Esophagus muscularis mucosa (tissue), 4 donors: ENCODE data around the gene SLC25A11. TPM values are rescaled to one million over a fixed set of nuclear protein-coding genes. Genes with fewer than 3 reads are reported as not detected.

Experiments used
- DNase-seq: peaks from one replicate; pipeline ENCODE4 v3.0.0-alpha.2; 2017; ENCODE audit errors: extremely low spot score
- H3K27ac ChIP-seq, 4 donors: fragments of 200-600 bp; sonication (generic); replicated peaks in 1 of 4; 1 replicate in 3 of 4; 2 replicates in 1 of 4; pipeline ENCODE4 v1.5.1; 2016 to 2019; ENCODE audit warnings: mild to moderate bottlenecking in 1 of 4
- H3K27me3 ChIP-seq, 4 donors: fragments of 200-600 bp; sonication (generic); one replicate each; pipeline versions ENCODE4 v1.5.1 to v1.6.0; 2016 to 2019
- H3K36me3 ChIP-seq, 4 donors: fragments of 200-600 bp; sonication (generic); one replicate each; pipeline ENCODE4 v1.5.1; 2016 to 2019
- H3K4me1 ChIP-seq, 4 donors: fragments of 200-600 bp; sonication (generic); one replicate each; pipeline ENCODE4 v1.5.1; 2016 to 2019
- H3K4me3 ChIP-seq, 4 donors: fragments of 200-600 bp; sonication (generic); 1 replicate in 2 of 4; 2 replicates in 2 of 4; pipeline ENCODE4 v1.5.1; 2016 to 2019; ENCODE audit warnings: mild to moderate bottlenecking in 4 of 4, moderate library complexity in 1 of 4
- H3K9me3 ChIP-seq, 4 donors: fragments of 200-600 bp; sonication (generic); 1 replicate in 3 of 4; 2 replicates in 1 of 4; pipeline ENCODE4 v1.5.1; 2016 to 2019
- EP300 ChIP-seq: sonication (generic); formaldehyde crosslinking; IDR thresholded peaks from one replicate; pipeline ENCODE4 v1.6.1; 2017; ENCODE audit warnings: antibody characterized with exemption
- POLR2A ChIP-seq: fragments of 450-650 bp; IDR thresholded peaks from one replicate; pipeline ENCODE4 v1.6.1; 2017; ENCODE audit warnings: antibody characterized with exemption, moderate library complexity, mild to moderate bottlenecking, low read depth
- POLR2AphosphoS5 ChIP-seq, 2 donors: sonication (generic); formaldehyde crosslinking; IDR thresholded peaks; one replicate each; pipeline ENCODE4 v1.6.1; 2017; ENCODE audit warnings: antibody characterized with exemption in 2 of 2
- WGBS: methylation state at CpG from one replicate; pipeline ENCODE4 v1.1.5; 2018; 5-methylcytosine and 5-hydroxymethylcytosine counted together
- intact Hi-C: fragments of 100-400 bp; cut with DNase I; formaldehyde crosslinking; loops from one replicate; pipeline ENCODE4 v1.15.1; 2023
- total RNA-seq, 4 donors: library from RNA; depleted of rRNA; stranded (reverse); fragments of >200 nt; gene quantifications; one replicate each; pipeline versions ENCODE4 v1.1.0 to v1.2.1, GENCODE V29; 2016
- TF ChIP-seq, protein P1 (sequence below), 3 experiments: fragments of 200-600 bp in 2 of 3; fragments of 450-650 bp in 1 of 3; sonication (generic) in 2 of 3; IDR thresholded peaks; one replicate each; pipeline ENCODE4 v1.5.1; 2017 to 2019; ENCODE audit warnings: antibody characterized with exemption in 3 of 3, mild to moderate bottlenecking in 2 of 3, moderate library complexity in 1 of 3

Gene SLC25A11
- total RNA-seq, 4 donors from 2014 or later: 38.8 to 73.4 (median 55.5) TPM

DNA sequence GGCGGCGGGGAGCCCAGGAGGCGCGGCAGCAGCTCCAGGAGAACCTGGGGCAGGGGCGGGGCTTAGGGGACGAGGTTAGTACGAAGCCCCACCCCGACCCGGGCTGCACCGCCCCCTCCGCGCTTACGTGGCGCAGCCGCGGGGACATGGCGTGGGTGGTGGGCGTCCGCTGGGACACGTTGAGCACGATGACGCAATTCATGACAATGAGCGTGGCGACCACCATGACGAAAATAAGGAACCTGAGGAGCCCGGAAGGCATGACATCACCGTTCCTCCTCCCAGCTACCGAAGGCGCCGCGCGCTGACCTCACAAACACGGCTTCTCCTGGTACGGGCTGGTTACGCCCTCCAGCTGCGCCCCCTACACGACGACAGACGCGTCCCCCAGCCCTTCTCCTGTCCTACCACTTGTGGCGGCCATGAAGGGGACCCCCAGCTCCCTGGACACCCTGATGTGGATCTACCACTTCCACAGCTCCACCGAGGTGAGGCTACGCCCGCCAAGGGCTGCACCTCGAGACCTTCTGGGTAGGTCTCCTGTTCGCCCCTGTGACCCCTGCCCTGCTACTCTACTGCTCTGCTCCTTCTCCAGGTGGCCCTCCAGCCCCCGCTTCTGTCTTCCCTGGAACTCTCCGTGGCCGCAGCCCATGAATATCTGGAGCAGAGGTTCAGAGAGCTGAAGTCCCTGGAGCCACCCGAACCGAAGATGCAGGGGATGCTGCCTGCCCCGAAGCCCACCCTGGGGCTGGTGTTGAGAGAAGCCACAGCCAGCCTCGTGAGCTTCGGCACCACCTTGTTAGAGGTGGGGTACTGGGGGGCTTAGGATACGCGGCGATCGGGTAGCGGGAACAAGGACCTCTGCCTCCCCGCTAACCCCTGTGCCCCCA is 40.3 kb downstream of the SLC25A11 start, which contains the start of gene C17orf107:
TSS of gene C17orf107 (plus strand) at position 196 of the 890 bp plus-strand sequence. CDS start at position 423, 227 bp downstream.
- Histone ChIP-seq H3K36me3 (peaks cover 23 to 31% (median 28%) of the 10 kb centered on the region in 4 donors), H3K4me1 (peaks cover 10 to 47% (median 33%) of the 10 kb centered on the region in 4 donors), H3K4me3 (peak within 1 kb of the TSS; percentile 46 to 56 (median 54)), H3K9me3 (no peaks in the 10 kb centered on the region), H3K27ac (peak within 1 kb of the TSS in 1 of 4 donors; percentile 26), H3K27me3 (peaks cover 0 to 45% (median 26%) of the 10 kb centered on the region in 4 donors)
- intact Hi-C loops: no loop called here
- 25% methylated on average over 4 of the region's 60 CpGs for whole genome bisulfite sequencing
- TF ChIP-seq POLR2AphosphoS5 (IDR thresholded peaks at IDR 0.05): peak; percentile 30 to 52
- TF ChIP-seq EP300: no peak
- DNase-seq: peak; percentile 95

DNA sequence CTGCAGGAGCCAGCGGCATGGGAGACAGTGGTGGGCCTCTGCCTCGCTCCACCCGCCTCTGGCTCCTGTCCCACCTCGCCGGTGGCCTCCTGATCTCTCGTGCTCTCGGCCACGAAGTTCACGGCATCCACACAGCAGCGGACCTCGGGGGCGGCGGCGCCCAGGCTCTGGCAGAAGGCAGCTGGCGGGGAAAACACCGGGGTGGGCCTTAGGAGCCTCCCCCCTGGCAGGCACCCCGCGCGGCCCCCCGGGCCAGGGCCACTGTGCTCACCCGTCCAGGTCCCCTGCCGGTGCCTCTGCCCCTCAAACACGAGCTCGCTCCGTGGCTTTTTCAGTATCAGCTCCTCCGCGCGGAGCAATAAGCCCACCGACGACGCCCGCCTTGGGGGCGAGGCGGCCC is 40.9 kb downstream of the SLC25A11 start:
- peak overlapping the region in 1 of 4 donors; percentile 26 for H3K27ac ChIP-seq
- intact Hi-C loops: no loop called here
- DNase-seq: no peak
- H3K36me3 ChIP-seq: peaks cover 30 to 38% (median 35%) of the 10 kb centered on the region in 4 donors
- 38% methylated on average over 15 of the region's 34 CpGs for WGBS
- peaks cover 10 to 47% (median 33%) of the 10 kb centered on the region in 4 donors for H3K4me1 ChIP-seq
- H3K4me3 ChIP-seq: peak overlapping the region; percentile 46 to 56 (median 54)
- no peaks in the 10 kb centered on the region for H3K9me3 ChIP-seq
- H3K27me3 ChIP-seq: peaks cover 0 to 39% (median 23%) of the 10 kb centered on the region in 4 donors
- TF ChIP-seq, protein P1, sequence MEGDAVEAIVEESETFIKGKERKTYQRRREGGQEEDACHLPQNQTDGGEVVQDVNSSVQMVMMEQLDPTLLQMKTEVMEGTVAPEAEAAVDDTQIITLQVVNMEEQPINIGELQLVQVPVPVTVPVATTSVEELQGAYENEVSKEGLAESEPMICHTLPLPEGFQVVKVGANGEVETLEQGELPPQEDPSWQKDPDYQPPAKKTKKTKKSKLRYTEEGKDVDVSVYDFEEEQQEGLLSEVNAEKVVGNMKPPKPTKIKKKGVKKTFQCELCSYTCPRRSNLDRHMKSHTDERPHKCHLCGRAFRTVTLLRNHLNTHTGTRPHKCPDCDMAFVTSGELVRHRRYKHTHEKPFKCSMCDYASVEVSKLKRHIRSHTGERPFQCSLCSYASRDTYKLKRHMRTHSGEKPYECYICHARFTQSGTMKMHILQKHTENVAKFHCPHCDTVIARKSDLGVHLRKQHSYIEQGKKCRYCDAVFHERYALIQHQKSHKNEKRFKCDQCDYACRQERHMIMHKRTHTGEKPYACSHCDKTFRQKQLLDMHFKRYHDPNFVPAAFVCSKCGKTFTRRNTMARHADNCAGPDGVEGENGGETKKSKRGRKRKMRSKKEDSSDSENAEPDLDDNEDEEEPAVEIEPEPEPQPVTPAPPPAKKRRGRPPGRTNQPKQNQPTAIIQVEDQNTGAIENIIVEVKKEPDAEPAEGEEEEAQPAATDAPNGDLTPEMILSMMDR (IDR thresholded peaks at IDR 0.05): no peak
- no peak for TF ChIP-seq EP300
- no peak for TF ChIP-seq POLR2A
- TF ChIP-seq POLR2AphosphoS5 (IDR thresholded peaks at IDR 0.05): no peak

- no peaks in the 10 kb centered on the region for H3K9me3 ChIP-seq
- peaks cover 0 to 35% (median 23%) of the 10 kb centered on the region in 4 donors for H3K27me3 ChIP-seq
- H3K4me3 ChIP-seq: no peak overlapping the region
- peaks cover 35 to 44% (median 41%) of the 10 kb centered on the region in 4 donors for H3K36me3 ChIP-seq
- TF ChIP-seq, protein P1 (IDR thresholded peaks at IDR 0.05): no peak
- TF ChIP-seq POLR2AphosphoS5 (IDR thresholded peaks at IDR 0.05): no peak
- no peak for TF ChIP-seq POLR2A
- TF ChIP-seq EP300: no peak
- 99% methylated on average over 6 of the region's 8 CpGs for WGBS
- intact Hi-C loops: no loop called here
- H3K4me1 ChIP-seq: peaks cover 10 to 42% (median 32%) of the 10 kb centered on the region in 4 donors
- DNase-seq: no peak
- no peak overlapping the region for H3K27ac ChIP-seq
Measured at GRCh38 chr17:4898351-4898750, 41.5 kb downstream of the SLC25A11 start.

DNA sequence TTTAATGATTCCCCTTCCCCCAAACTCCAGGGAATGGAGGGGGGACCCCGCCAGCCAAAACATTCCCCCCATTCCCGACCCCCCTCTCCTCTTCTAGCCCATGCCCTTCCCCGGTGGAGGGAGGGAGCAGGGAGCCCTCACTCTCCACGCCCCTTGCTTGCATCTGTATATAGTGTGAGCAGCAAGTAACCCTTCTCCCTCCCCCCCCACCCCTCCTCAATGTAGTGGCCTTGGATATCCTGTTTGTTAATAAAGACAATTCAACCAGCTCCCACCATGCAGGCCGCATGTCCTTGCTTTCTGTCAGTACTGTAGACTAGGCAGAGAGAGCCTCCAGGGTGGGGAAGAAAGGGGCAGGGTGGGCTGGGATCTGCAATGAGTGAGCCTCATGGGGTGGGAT is 42.1 kb downstream of the SLC25A11 start:
- no peak overlapping the region for H3K27ac ChIP-seq
- no peaks in the 10 kb centered on the region for H3K9me3 ChIP-seq
- intact Hi-C loops: no loop called here
- H3K4me1 ChIP-seq: peaks cover 10 to 37% (median 29%) of the 10 kb centered on the region in 4 donors
- DNase-seq: no peak
- WGBS: 82% methylated on average over 5 of the region's 5 CpGs
- H3K27me3 ChIP-seq: peaks cover 0 to 35% (median 23%) of the 10 kb centered on the region in 4 donors
- H3K36me3 ChIP-seq: peaks cover 41 to 49% (median 46%) of the 10 kb centered on the region in 4 donors
- TF ChIP-seq EP300 (no peak), POLR2A (no peak), POLR2AphosphoS5 (IDR thresholded peaks at IDR 0.05) (no peak)
- TF ChIP-seq, protein P1 (IDR thresholded peaks at IDR 0.05): no peak
- no peak overlapping the region for H3K4me3 ChIP-seq

DNA sequence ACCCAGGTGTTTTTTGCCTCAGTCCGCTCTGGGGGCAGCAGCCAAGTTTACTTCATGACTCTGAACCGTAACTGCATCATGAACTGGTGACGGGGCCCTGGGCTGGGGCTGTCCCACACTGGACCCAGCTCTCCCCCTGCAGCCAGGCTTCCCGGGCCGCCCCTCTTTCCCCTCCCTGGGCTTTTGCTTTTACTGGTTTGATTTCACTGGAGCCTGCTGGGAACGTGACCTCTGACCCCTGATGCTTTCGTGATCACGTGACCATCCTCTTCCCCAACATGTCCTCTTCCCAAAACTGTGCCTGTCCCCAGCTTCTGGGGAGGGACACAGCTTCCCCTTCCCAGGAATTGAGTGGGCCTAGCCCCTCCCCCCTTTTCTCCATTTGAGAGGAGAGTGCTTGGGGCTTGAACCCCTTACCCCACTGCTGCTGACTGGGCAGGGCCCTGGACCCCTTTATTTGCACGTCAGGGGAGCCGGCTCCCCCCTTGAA is 42.6 kb downstream of the SLC25A11 start:
- H3K36me3 ChIP-seq: peaks cover 46 to 55% (median 52%) of the 10 kb centered on the region in 4 donors
- DNase-seq: no peak
- 81% methylated on average over 8 of the region's 10 CpGs for WGBS

More for the DNA sequence above, 42.6 kb downstream of the SLC25A11 start:
- no peaks in the 10 kb centered on the region for H3K9me3 ChIP-seq
- H3K27me3 ChIP-seq: peaks cover 0 to 35% (median 23%) of the 10 kb centered on the region in 4 donors
- H3K4me3 ChIP-seq: no peak overlapping the region
- intact Hi-C loops: no loop called here
- no peak for TF ChIP-seq POLR2A
- no peak for TF ChIP-seq EP300
- TF ChIP-seq, protein P1 (IDR thresholded peaks at IDR 0.05): no peak
- no peak for TF ChIP-seq POLR2AphosphoS5 (IDR thresholded peaks at IDR 0.05)
- no peak overlapping the region for H3K27ac ChIP-seq
- H3K4me1 ChIP-seq: peaks cover 10 to 35% (median 28%) of the 10 kb centered on the region in 4 donors
